Astrocyte (in vitro differentiated cells and primary cell): ENCODE data around the gene CLCN4. TPM values are rescaled to one million over a fixed set of nuclear protein-coding genes. Genes with fewer than 3 reads are reported as not detected.

Experiments
- DNase-seq: peaks from one replicate; pipeline ENCODE4 v3.0.0-alpha.2; 2010; ENCODE audit warnings: low read depth
- FAIRE-seq: peaks from 2 replicates; lab custom pipeline; 2011; peaks lifted over from hg19 to GRCh38; lab: Jason Lieb, UNC
- H2AFZ ChIP-seq: 2 replicates; pipeline ENCODE4 v1.6.0; 2012; ENCODE audit warnings: low read depth, low read length, inconsistent platforms
- H3K27ac ChIP-seq: 2 replicates; pipeline ENCODE4 v1.5.1; 2011; ENCODE audit warnings: low read depth, low read length, inconsistent platforms
- H3K27me3 ChIP-seq: 2 replicates; pipeline ENCODE4 v1.6.0; 2011; ENCODE audit warnings: low read length, inconsistent platforms; ENCODE audit not compliant: insufficient read depth
- H3K36me3 ChIP-seq: 2 replicates; pipeline ENCODE4 v1.5.1; 2011; ENCODE audit warnings: low read length, inconsistent platforms; ENCODE audit not compliant: insufficient read depth
- H3K4me1 ChIP-seq: 2 replicates; pipeline ENCODE4 v1.5.1; 2011; ENCODE audit warnings: low read length, inconsistent platforms; ENCODE audit not compliant: insufficient read depth
- H3K4me2 ChIP-seq: 2 replicates; pipeline ENCODE4 v1.6.0; 2012; ENCODE audit warnings: low read length, inconsistent platforms
- H3K4me3 ChIP-seq: 2 replicates; pipeline ENCODE4 v1.5.1; 2011; ENCODE audit warnings: low read depth, mild to moderate bottlenecking, low read length, inconsistent platforms; ENCODE audit not compliant: insufficient read depth
- H3K79me2 ChIP-seq: 2 replicates; pipeline ENCODE4 v1.6.0; 2012; ENCODE audit warnings: mild to moderate bottlenecking, low read length, inconsistent platforms; ENCODE audit not compliant: insufficient read depth
- H3K9ac ChIP-seq: 2 replicates; pipeline ENCODE4 v1.6.0; 2012; ENCODE audit warnings: mild to moderate bottlenecking, low read length, inconsistent platforms
- H3K9me3 ChIP-seq: 2 replicates; pipeline ENCODE4 v1.5.1; 2012; ENCODE audit warnings: low read depth, mild to moderate bottlenecking, low read length, inconsistent platforms; ENCODE audit not compliant: insufficient read depth
- H4K20me1 ChIP-seq: 2 replicates; pipeline ENCODE4 v1.6.0; 2012; ENCODE audit warnings: low read length, inconsistent platforms; ENCODE audit not compliant: insufficient read depth
- H3K27ac Mint-ChIP-seq: one replicate; pipeline ENCODE4 v1.8.0; 2021; ENCODE audit warnings: mild to moderate bottlenecking, mixed read lengths; ENCODE audit not compliant: unreplicated experiment
- H3K27me3 Mint-ChIP-seq: one replicate; pipeline ENCODE4 v1.8.0; 2021; ENCODE audit warnings: low read depth, mixed read lengths; ENCODE audit not compliant: unreplicated experiment
- H3K36me3 Mint-ChIP-seq: one replicate; pipeline ENCODE4 v1.8.0; 2021; ENCODE audit warnings: low read depth, mixed read lengths; ENCODE audit not compliant: unreplicated experiment
- H3K4me1 Mint-ChIP-seq: one replicate; pipeline ENCODE4 v1.8.0; 2021; ENCODE audit warnings: low read depth, mixed read lengths; ENCODE audit not compliant: unreplicated experiment
- H3K4me3 Mint-ChIP-seq: one replicate; pipeline ENCODE4 v1.8.0; 2021; ENCODE audit warnings: mild to moderate bottlenecking, moderate library complexity, mixed read lengths; ENCODE audit not compliant: unreplicated experiment
- H3K9me3 Mint-ChIP-seq: one replicate; pipeline ENCODE4 v1.8.0; 2021; ENCODE audit warnings: mild to moderate bottlenecking, mixed read lengths; ENCODE audit not compliant: unreplicated experiment
- CTCF ChIP-seq: IDR thresholded peaks from 2 replicates; pipeline ENCODE4 v1.5.1; 2011; ENCODE audit warnings: low read depth, mild to moderate bottlenecking, inconsistent platforms, low read length, moderate library complexity; ENCODE audit not compliant: insufficient read depth
- EZH2 ChIP-seq: IDR thresholded peaks from 2 replicates; pipeline ENCODE4 v1.6.1; 2012; ENCODE audit warnings: mild to moderate bottlenecking, low read length, inconsistent platforms; ENCODE audit not compliant: insufficient read depth
- total RNA-seq: library from RNA; stranded (reverse); gene quantifications from 2 replicates; pipeline ENCODE4 v1.2.1, GENCODE V29; 2021

CLCN4 gene
- total RNA-seq, 1 donor from 2014 or later: 7.2 TPM

GRCh38 chrX:10230222-10230621 is 73.4 kb downstream of the CLCN4 start:
- DNase-seq (no peak), FAIRE-seq (peak; percentile 37)
- Histone ChIP-seq H3K4me1 (no peaks in the 10 kb centered on the region), H3K4me2 (no peak overlapping the region), H2AFZ (no peak overlapping the region), H3K9me3 (no peaks in the 10 kb centered on the region), H3K4me3 (no peak overlapping the region), H3K27me3 (no peaks in the 10 kb centered on the region), H4K20me1 (no peaks in the 10 kb centered on the region), H3K79me2 (no peaks in the 10 kb centered on the region), H3K9ac (no peak overlapping the region), H3K27ac (no peak overlapping the region), H3K36me3 (no peaks in the 10 kb centered on the region)
- Mint-ChIP-seq H3K27ac (no peak overlapping the region), H3K4me3 (no peak overlapping the region), H3K9me3 (no peaks in the 10 kb centered on the region), H3K27me3 (no peaks in the 10 kb centered on the region), H3K4me1 (peaks cover 9% of the 10 kb centered on the region), H3K36me3 (no peaks in the 10 kb centered on the region)
- TF ChIP-seq EZH2 (no peak), CTCF (no peak)

GRCh38 chrX:10231461-10231860 is 74.7 kb downstream of the CLCN4 start:
- DNase-seq (no peak), FAIRE-seq (peak; percentile 52)
- H4K20me1 ChIP-seq: no peaks in the 10 kb centered on the region
- H3K4me2 ChIP-seq: no peak overlapping the region
- H3K4me3 Mint-ChIP-seq: no peak overlapping the region
- peaks cover 3% of the 10 kb centered on the region for H3K4me1 ChIP-seq
- H3K4me1 Mint-ChIP-seq: peaks cover 16% of the 10 kb centered on the region
- H3K4me3 ChIP-seq: no peak overlapping the region
- H3K27me3 Mint-ChIP-seq: no peaks in the 10 kb centered on the region
- no peak overlapping the region for H2AFZ ChIP-seq
- TF ChIP-seq EZH2 (no peak), CTCF (no peak)
- H3K36me3 ChIP-seq: no peaks in the 10 kb centered on the region
- no peaks in the 10 kb centered on the region for H3K79me2 ChIP-seq
- no peaks in the 10 kb centered on the region for H3K27me3 ChIP-seq
- no peak overlapping the region for H3K27ac Mint-ChIP-seq
- no peaks in the 10 kb centered on the region for H3K36me3 Mint-ChIP-seq
- H3K9me3 ChIP-seq: no peaks in the 10 kb centered on the region
- H3K9ac ChIP-seq: no peak overlapping the region
- no peak overlapping the region for H3K27ac ChIP-seq
- H3K9me3 Mint-ChIP-seq: no peaks in the 10 kb centered on the region

- Histone ChIP-seq H3K79me2 (no peaks in the 10 kb centered on the region), H3K4me3 (no peak overlapping the region), H3K27me3 (no peaks in the 10 kb centered on the region), H3K4me2 (no peak overlapping the region), H3K9me3 (no peaks in the 10 kb centered on the region), H3K27ac (no peak overlapping the region), H3K9ac (no peak overlapping the region), H3K36me3 (no peaks in the 10 kb centered on the region), H3K4me1 (peaks cover 3% of the 10 kb centered on the region), H2AFZ (no peak overlapping the region), H4K20me1 (no peaks in the 10 kb centered on the region)
- Mint-ChIP-seq H3K9me3 (no peaks in the 10 kb centered on the region), H3K27ac (peak overlapping the region; percentile 47), H3K36me3 (no peaks in the 10 kb centered on the region), H3K4me3 (no peak overlapping the region), H3K27me3 (no peaks in the 10 kb centered on the region), H3K4me1 (peaks cover 16% of the 10 kb centered on the region)
- no peak for DNase-seq
- peak; percentile 91 for FAIRE-seq
- TF ChIP-seq CTCF: no peak
- TF ChIP-seq EZH2: no peak
Observed at GRCh38 chrX:10233173-10233572, 76.4 kb downstream of the CLCN4 start.
